ENCODE measurements around the gene DENND5B. TPM values are rescaled to one million over a fixed set of nuclear protein-coding genes. Genes with fewer than 3 reads are reported as not detected.

Gene DENND5B
- polyA plus RNA-seq, 2 of the 4 experiments (the other 2 are of a cell fraction): 15.5 to 55.2 TPM

DNA sequence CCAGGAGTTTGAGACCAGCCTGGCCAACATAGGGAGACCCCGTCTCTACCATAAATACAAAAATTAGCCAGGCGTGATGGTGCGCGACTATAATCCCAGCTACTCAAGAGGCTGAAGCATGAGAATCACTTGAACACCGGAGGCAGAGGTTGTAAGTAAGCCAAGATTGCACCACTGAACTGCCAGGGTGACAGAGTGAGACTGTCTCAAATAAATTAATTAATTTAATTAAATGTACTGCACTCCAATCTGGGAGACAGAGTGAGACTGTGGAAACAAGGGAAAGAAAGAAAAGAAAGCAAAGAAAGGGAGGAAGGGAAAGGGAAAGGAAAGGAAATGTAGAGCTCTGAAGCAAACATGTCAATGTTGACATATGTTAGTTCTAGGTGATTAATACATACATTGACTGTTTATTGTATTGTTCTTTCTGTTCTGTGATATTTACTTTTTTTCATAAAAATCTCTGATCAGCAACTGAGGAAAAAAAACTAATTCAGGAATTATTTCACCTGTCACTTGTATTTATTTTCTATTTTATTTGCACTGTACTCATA lies 99.6 kb downstream of the DENND5B start:
- ATAC-seq (no peak), DNase-seq (ENCODE audit: low read depth in 1 of 2, low spot score in 1 of 2) (no peak), FAIRE-seq (no peak)
- H3K4me2 ChIP-seq: peak overlapping the region; percentile 77
- no peak overlapping the region for H3K4me3 ChIP-seq
- TF ChIP-seq KDM1A (IDR thresholded peaks at IDR 0.05; ENCODE audit: low read depth) (no peak), JUN (IDR thresholded peaks at IDR 0.05) (0 out of 5 replicates have a peak, but pooled peaks of 1 of the 2 experiments have one; percentile 17), CEBPB (IDR thresholded peaks at IDR 0.05) (no peak), HEYL (CRISPR knock-in tag; IDR thresholded peaks at IDR 0.05) (no peak), FOXS1 (CRISPR knock-in tag; IDR thresholded peaks at IDR 0.05) (0 out of 2 replicates have a peak, but pooled peaks have one; percentile 13), EHF (CRISPR knock-in tag; IDR thresholded peaks at IDR 0.05) (no peak)
- peak overlapping the region; percentile 83 to 86 for H3K27ac ChIP-seq
- POLR2A ChIA-PET: interaction anchor here (1.3 kb wide), 2 partner anchors 27 to 99 kb away, joined by 8 to 10 read pairs; partner anchors contain the start of gene DENND5B
- CTCF ChIA-PET: no interaction called here
- H3K4me1 ChIP-seq: peaks cover 79% of the 10 kb centered on the region
- no peaks in the 10 kb centered on the region for H3K9me3 ChIP-seq
- WGBS (ENCODE audit: missing lambda C conversion rate): 76% methylated on average over 5 of the region's 5 CpGs

DNA sequence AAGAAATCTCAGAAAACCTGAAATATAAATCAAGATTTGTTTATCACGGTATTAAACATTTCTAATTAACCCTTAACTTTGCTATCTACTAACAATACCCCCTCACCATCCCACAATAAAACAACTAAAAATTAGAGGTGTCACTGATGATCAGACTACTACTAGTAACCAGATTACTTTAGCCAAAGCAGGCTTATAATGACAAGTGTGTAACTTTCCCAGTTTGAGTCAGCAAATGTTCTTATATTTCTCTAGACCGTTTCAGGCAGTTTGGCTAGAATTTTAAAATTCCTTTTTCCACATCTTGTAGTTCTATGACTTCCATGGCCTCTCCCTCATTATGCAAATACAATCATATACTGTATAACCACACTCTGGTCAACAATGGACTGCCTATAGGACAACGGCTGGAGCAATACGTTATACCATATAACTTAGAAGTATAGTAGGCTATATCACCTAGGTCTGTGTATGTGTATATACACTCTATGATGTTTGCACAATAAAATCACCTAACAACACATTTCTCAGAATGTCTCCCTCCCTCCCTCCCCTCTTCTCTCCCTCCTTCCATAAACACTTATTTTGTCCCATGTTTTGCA lies 102.1 kb downstream of the DENND5B start:
- TF ChIP-seq FOSL2 (IDR thresholded peaks at IDR 0.05) (no peak), FOSL2 (CRISPR knock-in tag; IDR thresholded peaks at IDR 0.05) (no peak), NFE2L2 (conservative IDR thresholded peaks at IDR 0.05; ENCODE audit: low read length) (no peak), MAZ (IDR thresholded peaks at IDR 0.05; ENCODE audit: borderline replicate concordance, low read depth, low read length) (no peak), MYC (IDR thresholded peaks at IDR 0.05; ENCODE audit: borderline replicate concordance, low read length) (no peak), CHD4 (IDR thresholded peaks at IDR 0.05; ENCODE audit: borderline replicate concordance) (no peak), EHMT2 (IDR thresholded peaks at IDR 0.05; ENCODE audit: low read depth) (no peak), FOSB (CRISPR knock-in tag; IDR thresholded peaks at IDR 0.05) (no peak), GATA3 (IDR thresholded peaks at IDR 0.05; ENCODE audit: borderline replicate concordance) (no peak), ZC3H11A (IDR thresholded peaks at IDR 0.05) (no peak), HOXA7 (CRISPR knock-in tag; IDR thresholded peaks at IDR 0.05) (no peak), HOXB13 (CRISPR knock-in tag; IDR thresholded peaks at IDR 0.05; ENCODE audit: low read depth) (no peak), CEBPB (IDR thresholded peaks at IDR 0.05) (no peak), SMC3 (IDR thresholded peaks at IDR 0.05) (no peak), ZSCAN20 (CRISPR knock-in tag; IDR thresholded peaks at IDR 0.05) (no peak)
- TF ChIP-seq, protein P1, sequence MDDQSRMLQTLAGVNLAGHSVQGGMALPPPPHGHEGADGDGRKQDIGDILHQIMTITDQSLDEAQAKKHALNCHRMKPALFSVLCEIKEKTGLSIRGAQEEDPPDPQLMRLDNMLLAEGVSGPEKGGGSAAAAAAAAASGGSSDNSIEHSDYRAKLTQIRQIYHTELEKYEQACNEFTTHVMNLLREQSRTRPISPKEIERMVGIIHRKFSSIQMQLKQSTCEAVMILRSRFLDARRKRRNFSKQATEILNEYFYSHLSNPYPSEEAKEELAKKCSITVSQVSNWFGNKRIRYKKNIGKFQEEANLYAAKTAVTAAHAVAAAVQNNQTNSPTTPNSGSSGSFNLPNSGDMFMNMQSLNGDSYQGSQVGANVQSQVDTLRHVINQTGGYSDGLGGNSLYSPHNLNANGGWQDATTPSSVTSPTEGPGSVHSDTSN (IDR thresholded peaks at IDR 0.05): no peak
- TF ChIP-seq, protein P2, sequence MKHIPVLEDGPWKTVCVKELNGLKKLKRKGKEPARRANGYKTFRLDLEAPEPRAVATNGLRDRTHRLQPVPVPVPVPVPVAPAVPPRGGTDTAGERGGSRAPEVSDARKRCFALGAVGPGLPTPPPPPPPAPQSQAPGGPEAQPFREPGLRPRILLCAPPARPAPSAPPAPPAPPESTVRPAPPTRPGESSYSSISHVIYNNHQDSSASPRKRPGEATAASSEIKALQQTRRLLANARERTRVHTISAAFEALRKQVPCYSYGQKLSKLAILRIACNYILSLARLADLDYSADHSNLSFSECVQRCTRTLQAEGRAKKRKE (CRISPR knock-in tag; IDR thresholded peaks at IDR 0.05; ENCODE audit: low read depth): no peak
- TF ChIP-seq, protein P3, sequence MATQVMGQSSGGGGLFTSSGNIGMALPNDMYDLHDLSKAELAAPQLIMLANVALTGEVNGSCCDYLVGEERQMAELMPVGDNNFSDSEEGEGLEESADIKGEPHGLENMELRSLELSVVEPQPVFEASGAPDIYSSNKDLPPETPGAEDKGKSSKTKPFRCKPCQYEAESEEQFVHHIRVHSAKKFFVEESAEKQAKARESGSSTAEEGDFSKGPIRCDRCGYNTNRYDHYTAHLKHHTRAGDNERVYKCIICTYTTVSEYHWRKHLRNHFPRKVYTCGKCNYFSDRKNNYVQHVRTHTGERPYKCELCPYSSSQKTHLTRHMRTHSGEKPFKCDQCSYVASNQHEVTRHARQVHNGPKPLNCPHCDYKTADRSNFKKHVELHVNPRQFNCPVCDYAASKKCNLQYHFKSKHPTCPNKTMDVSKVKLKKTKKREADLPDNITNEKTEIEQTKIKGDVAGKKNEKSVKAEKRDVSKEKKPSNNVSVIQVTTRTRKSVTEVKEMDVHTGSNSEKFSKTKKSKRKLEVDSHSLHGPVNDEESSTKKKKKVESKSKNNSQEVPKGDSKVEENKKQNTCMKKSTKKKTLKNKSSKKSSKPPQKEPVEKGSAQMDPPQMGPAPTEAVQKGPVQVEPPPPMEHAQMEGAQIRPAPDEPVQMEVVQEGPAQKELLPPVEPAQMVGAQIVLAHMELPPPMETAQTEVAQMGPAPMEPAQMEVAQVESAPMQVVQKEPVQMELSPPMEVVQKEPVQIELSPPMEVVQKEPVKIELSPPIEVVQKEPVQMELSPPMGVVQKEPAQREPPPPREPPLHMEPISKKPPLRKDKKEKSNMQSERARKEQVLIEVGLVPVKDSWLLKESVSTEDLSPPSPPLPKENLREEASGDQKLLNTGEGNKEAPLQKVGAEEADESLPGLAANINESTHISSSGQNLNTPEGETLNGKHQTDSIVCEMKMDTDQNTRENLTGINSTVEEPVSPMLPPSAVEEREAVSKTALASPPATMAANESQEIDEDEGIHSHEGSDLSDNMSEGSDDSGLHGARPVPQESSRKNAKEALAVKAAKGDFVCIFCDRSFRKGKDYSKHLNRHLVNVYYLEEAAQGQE (IDR thresholded peaks at IDR 0.05): no peak
- TF ChIP-seq, protein P4, sequence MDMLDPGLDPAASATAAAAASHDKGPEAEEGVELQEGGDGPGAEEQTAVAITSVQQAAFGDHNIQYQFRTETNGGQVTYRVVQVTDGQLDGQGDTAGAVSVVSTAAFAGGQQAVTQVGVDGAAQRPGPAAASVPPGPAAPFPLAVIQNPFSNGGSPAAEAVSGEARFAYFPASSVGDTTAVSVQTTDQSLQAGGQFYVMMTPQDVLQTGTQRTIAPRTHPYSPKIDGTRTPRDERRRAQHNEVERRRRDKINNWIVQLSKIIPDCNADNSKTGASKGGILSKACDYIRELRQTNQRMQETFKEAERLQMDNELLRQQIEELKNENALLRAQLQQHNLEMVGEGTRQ (IDR thresholded peaks at IDR 0.05): no peak
- POLR2A ChIA-PET: no interaction called here
- CTCF ChIA-PET: interaction anchor here (0.7 kb wide), 1 partner anchor 117 kb away, joined by 3 read pairs; no protein-coding TSS in a partner anchor
- WGBS (ENCODE audit: missing lambda C conversion rate): 86% methylated on average over 4 of the region's 4 CpGs
- no peak overlapping the region for H3K4me3 ChIP-seq
- H3K27ac ChIP-seq: peak overlapping the region in 1 of 2 experiments; percentile 71; a peak in 3 of 6 replicates
- ATAC-seq (no peak), DNase-seq (ENCODE audit: low read depth in 1 of 2, low spot score in 1 of 2) (no peak), FAIRE-seq (no peak)
- no peaks in the 10 kb centered on the region for H3K9me3 ChIP-seq
- H3K4me2 ChIP-seq: no peak overlapping the region
- peaks cover 73% of the 10 kb centered on the region for H3K4me1 ChIP-seq

All from A549 (cell line).